Lung microvascular endothelial cell (primary cell): ENCODE results near the gene KRTAP5-4. TPM values are rescaled to one million over a fixed set of nuclear protein-coding genes. Genes with fewer than 3 reads are reported as not detected.
"Not testable (repeated sequence)": the region's sequence is repeated elsewhere in the genome, so short reads cannot be mapped to it uniquely, and the experiment has no call there.

ENCODE experiments used
- DNase-seq, 2 donors: peaks; one replicate each; pipeline versions ENCODE4 v3.0.0 to v3.0.0-alpha.2; 2010; ENCODE audit warnings: low read depth in 2 of 2
- total RNA-seq: library from RNA; depleted of rRNA; stranded (reverse); fragments of >200 nt; gene quantifications from 2 replicates; pipeline ENCODE4 v1.2.1, GENCODE V29; 2014

KRTAP5-4 gene, protein sequence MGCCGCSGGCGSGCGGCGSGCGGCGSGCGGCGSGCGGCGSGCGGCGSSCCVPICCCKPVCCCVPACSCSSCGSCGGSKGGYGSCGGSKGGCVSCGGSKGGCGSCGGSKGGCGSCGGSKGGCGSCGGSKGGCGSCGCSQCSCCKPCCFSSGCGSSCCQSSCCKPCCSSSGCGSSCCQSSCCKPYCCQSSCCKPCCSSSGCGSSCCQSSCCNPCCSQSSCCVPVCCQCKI
- not detected in 2 replicates for total RNA-seq

DNA sequence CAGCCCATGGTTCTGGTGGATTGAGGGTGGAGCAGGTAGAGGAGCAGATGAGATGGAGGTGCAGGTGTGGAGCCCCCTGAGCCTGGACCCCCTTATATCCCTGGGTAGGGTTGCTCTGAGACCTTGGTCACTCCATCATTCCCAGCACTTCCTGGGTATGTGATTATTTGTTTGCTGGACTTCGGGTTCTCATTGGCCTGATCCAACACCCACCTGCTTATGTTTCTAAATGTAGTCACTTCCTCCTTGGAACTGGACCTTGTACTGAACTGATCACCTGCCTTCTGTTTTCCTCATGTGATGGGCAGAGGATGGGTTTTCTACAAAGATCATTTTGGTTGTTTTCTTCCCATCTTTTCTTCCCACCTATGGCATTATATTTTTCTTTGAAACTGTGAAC lies at the start of gene KRTAP5-4:
TSS of gene KRTAP5-4 (minus strand) at position 53 of the 400 bp plus-strand sequence. CDS start at position 8, 45 bp downstream.
- no peak for DNase-seq

DNA sequence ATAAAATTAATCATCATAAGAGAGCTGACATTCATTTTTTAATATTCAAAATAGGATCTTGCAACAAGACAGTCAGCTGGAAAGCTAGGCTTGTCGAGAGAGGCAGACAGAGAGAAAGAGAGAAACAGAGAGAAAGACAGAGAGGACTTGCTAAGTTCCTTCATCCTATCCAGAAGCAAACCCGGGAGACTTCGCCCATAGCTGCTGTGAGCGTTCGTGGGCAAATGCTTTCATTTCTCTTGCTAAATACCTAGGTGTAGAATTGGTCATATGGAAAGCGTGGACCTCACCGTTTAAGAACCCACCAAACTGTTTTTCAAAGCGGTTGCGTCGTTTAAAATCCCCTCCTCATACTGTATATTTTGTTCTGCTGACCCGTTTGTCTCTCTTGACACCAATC lies 49.7 kb upstream of the KRTAP5-4 start:
- DNase-seq, result no peak

DNA sequence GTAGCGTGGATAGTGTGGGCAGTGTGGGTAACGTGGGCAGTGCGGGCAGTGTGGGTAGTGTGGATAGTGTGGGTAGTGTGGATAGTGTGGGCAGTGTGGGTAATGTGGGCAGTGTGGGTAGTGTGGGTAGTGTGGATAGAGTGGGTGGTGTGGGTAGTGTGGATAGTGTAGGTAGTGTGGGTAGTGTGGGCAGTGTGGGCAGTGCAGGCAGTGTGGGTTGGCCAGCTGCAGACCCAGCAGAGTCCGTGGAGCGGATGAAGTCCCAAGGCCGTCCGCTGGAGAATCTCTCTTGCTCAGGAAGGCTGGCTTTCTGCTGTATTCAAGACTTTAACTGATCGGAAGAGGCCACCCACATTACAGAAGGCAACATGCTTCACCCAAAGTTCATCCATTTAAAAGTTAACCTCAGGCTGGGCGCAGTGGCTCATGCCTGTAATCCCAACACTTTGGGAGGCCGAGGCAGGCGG lies 49.0 kb upstream of the KRTAP5-4 start:
- DNase-seq, result no peak

DNA sequence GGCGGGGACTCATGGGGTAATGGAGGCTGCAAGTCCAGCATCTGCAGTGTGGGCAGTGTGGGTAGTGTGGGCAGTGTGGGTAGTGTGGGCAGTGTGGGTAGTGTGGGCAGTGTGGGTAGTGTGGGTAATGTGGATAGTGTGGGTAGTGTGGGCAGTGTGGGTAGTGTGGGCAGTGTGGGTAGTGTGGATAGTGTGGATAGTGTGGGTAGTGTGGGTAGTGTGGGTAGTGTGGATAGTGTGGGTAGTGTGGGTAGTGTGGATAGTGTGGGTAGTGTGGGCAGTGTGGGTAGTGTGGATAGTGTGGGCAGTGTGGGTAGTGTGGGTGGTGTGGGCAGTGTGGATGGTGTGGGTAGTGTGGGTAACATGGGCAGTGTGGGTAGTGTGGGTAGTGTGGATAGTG lies 48.5 kb upstream of the KRTAP5-4 start:
- DNase-seq, result not testable (repeated sequence)

DNA sequence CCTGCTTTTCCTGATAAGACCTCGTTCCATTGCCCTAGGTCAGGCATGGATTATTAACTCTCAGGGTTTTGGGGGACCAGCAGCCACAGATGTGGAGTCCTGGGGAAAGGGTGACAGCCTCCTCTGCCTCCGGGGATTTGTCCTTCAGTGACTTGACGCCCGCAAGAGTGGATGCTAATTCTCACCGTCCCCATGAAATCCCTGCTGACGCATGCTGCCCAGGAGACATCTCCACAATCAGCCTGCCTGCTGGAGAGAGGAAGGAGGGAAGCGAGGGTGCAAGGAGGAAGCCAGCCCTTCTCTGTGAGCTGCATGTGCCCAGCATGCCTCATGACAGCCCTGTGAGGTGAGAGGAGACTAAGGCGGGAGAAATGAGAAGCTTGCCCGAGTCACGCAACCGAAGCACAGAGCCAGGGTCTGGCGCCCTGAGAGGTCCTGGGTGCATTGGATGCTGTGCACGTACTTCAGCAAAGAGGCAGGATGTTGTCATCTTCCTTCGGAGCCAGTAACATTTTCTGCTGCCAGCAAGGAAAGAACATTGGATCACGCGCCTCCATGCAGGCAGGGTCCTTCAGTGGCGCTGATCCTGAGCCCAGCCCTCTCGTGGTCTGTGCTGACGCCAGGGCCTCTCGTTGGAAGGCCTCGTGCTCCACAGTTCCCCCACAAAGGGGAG lies 47.7 kb upstream of the KRTAP5-4 start:
- DNase-seq, result no peak

DNA sequence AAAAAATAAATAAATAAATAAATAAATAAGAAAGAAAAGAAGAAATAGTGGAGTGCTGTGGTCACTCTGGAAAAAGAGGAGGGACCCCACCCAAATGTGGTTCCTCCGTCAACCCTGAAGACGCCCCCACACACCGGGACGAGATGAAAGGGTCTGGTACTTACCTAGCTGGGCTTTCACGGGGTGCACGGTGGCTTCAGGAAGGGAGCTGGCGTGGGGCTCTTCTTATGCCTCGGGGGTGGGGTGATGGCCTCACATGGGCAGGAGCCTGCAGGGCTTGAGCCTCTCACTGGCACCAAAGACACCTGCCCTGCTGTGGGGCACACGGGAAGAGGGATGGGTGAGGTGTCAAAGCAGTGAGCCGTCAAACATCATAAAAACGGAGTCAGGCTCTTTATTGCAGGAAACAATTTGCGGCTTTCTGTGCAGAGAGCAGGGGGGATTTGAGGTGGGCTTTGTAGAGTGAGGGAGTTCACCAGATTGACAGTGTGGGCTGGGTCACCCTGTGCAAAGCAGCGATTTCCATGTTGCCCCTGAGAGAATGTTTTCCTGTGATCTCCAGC lies 47.1 kb upstream of the KRTAP5-4 start:
- DNase-seq, result no peak

DNA sequence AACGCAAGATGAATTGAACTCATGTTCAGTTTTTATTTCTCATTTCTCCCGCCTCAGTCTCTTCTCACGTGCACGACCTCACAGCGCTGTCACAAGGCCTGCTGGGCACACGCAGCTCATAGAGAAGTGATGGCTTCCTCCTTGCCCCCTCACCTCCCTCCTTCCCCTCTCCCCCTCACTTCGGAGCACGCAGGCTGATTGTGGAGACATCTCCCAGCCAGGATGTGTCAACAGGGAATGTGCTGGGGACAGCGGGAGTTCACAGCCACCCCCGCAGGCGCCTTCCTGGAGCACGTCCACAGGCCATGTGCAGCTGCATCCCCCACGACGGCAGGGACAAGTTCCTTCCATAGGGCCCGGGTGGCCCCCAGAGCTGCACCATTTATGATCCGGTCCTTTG lies 46.0 kb upstream of the KRTAP5-4 start:
- DNase-seq, result peak in 1 of 2 donors; percentile 34

DNA sequence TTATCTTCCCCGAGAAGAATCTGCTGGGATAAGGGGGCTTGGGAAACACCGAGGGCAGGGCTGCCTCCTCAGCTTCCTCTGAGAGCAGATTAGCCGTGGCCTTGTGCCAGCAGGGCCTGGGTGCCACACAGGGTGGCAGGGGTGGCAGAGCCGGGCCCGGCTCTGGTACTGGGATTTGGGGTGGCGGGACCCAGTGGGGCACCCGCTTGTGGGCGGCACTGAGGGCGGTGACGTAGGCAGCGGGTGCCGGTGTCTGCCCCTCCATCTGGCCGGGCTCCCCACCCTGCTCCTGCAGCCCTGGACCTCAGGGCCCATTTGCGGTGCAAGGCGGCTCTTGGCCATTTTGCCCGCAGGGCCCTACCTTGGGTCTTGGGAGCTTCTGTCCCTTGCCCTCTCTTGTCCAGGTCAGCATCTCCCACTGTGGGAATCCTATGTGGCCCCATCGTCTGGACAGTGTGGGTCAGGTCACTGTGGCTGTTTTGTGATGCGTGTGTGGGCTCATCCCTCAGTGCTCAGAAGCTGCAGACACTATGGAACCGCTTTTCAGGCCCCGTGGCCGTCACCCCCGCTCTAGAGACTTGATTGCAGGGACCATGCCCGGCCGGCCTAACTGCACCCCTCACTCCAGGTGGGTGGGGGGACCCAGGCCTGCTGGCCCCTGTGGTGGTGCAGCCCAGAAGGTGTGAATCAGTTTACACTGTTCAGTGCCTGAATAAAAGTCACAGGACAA lies 45.3 kb upstream of the KRTAP5-4 start:
- no peak for DNase-seq

DNA sequence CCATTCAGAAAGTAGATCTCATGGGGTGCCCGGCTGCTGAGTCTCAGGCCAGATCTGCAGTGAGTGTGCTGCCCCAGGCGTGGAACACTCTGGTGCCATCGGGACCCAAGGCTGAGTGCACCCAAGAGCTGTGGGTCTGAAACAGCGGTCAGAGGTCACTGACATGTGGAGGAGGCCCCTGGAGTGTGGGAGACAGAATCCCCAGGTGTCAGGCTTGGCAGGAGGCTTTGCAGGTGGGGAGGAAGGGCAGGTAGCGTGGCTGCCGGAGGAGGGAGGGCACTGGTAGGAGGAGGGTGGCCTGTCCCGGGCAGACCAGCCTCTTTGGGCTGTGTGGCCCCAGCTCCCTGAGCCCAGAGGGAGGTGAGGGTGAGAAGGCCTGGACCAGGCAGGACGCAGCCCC lies 43.4 kb upstream of the KRTAP5-4 start:
- no peak for DNase-seq

DNA sequence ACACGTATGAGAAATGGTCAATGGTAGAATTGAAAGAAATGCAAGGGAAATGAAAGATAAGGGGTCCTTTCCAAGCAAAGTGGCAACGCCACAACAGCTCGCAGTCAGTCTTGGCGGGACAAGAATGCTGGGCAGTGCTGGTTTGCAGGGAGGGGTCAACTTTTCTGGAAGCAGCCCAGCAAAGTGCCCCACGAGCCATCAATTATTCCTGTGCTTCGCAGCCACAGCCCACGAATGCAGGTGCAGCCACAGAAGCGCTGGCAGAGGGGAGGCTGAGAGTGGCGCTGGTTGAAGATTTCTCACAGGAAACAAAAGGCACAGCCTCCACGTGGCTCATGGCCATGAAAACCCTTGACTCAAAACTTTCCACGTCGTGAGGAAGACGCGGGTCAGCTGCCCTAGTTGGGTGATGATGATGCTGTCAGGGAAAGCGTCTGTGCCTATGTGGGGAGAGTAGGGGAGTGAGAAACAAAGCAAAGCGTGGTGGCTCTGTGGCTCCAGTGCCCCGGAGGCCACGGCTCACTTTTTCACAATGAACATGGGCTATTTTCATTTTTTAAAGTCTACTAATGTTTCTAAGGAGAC lies 40.9 kb upstream of the KRTAP5-4 start:
- not testable (repeated sequence) for DNase-seq

DNA sequence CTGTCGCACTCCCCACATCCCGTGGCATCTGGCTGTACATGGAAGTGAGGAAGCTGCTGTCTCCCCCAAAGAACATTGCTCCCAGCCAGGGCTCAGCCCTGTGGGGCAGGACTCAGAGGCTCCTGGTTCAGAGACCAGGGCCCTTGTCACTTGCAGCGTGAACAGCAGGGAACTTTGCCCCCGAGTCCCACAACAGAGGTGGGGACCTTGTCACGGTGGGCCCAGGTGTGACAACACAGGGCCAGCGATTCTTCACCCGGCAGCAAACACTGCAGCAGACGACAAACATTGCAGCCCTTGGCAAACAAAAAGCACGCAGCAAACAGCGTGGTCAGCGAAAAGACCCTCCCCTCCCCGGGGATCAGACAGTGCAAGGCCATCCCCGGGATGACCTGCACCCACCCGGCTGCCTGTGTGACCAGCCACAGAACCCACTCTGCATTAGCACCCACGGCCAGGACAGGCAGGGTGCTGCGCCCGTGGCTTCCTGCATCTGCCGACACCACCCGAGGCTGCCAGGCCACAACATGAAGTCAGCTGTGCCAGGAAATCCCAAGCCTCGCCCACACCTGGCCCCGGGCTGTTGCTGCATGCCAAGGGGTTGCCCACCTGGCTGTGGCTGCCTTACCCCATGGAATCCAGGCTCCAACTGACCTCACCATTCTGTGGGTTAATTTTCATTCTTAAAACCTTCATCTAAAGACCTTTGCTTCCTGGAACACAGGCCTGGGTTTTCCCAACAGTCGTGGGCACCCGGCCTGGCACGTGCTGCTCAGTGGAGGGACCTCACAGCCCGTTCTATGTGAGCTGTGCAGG lies 39.7 kb upstream of the KRTAP5-4 start:
- not testable (repeated sequence) for DNase-seq

DNA sequence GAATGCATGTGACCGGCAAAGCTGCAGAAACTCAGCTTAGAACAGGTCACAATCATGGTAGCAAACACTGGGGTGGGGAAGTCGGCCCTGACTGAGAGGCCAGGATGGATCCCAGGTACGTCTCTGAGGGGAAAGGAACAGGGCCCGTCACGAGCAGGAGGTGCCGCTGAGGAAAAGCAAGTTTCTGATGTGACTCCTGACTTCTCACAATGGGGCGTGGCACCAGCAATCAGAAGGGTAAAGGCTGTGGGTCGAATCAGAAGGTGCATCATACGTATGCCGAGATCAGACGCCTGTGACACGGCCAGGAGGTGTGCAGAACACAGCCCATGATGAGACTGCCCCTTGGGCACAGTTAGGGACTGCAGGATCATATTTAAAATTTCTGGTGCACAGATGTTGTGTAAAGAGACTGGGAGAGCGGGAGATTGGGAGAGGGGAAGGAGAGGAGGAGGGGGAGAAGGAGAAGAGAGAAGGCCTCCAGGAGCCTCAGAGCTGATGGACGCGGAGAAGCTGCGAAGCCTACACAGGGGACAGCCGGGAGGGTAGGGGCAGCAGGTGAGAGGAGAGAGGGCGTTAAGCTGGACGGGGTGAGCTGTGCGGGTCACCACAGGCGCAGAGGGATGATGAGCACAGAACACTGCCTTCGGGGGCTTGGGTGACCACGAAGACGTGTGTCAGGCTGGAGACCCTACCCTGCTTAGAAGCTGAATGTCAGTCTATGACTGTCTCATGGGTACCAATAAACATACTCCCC lies 38.4 kb upstream of the KRTAP5-4 start:
- DNase-seq, result no peak

DNA sequence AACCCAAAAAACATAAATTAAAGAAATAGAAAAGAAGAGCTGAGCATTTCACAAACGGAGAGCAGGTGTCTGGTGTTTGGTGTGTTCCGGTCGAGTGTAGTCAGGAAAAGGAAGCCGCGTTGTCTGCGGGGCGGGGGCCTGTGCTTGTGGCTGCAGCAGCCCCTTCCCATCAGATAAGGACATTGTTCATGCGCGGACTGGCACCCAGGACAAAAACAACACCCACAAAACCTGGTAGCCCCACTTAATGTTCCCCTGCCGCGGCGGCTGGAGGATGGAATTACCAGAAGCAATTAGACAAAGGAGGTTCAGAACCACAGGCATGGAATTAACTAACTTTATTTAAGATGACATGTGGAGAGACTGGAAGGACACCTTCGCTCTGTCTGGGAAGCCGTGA lies 37.6 kb upstream of the KRTAP5-4 start:
- no peak for DNase-seq

DNA sequence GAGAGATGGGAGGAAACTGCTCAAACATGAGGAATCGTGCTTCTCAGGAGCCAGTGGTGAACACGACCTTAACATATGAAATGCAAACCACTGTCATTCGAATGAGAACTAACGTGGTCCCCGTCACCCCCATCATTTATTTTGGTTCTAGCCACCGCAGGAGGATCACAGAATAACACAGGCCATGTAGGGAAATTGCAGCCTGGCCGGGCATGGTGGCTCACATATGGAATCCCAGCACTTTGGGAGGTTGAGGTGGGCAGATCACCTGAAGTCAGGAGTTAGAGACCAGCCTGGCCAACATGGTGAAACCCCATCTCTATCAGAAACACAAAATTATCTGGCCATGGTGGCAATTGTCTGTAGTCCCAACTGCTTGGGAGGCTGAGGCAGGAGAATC lies 34.7 kb upstream of the KRTAP5-4 start:
- no peak for DNase-seq

DNA sequence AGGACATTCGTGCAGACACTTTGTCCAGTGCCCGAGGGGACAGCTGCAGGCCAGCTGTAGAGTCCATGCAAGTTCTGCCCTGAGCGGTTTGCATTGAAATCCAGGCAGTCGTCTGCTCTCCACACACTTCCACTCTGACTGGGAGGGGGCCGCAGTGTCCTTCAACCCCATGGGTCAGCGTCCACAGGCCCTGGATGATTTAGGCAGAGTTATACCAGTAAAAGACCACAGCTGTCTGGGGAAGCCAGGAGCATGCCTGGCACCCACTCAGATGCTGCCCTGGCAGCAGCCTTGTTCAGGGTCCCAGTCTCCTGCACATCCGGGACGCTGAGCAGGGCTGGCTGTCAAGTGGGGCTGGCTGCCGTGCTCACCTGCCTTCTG lies 34.1 kb upstream of the KRTAP5-4 start:
- DNase-seq, result no peak

DNA sequence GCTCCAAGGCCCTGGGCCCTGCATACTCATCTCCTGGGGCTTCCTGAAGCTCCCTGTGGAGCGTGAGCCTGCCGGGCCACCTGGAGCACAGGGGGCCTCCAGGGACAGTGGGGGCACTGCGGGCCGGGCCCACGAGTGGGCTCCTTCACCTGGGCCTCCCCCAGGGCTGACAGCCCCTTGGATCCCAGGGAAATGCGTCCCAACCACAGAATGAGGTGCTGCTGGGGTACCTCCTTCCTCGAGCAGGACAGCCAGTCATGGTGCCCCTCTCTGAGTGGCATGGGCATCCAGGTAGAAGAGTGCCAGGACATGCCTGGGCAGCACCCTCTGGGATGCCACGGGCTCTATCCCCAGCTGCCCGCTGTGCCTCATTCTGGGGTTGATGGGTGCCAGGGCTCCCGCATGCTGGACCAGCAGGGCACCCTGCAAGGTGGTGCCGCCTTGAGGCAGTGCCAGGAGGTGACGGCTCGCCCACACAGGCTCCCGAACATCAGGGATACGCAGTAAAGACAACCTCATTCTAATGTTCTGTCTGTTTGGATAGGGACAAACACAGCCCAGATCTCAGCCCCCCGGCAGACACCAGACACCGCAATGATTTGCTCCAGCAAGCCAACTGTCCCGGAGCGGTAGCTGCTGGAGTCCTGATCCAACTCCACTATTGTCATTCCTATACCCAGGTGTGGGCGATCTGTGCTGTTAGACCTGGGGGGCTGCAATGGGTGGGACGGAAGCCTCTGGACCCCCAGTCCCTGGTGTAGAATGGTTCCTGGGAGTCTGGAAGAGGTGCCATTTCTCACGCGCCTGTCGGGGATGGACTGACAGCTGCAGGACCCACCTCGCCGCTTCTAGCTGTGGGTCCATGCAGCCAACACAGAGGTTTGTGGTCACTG lies 33.5 kb upstream of the KRTAP5-4 start:
- DNase-seq, result no peak

DNA sequence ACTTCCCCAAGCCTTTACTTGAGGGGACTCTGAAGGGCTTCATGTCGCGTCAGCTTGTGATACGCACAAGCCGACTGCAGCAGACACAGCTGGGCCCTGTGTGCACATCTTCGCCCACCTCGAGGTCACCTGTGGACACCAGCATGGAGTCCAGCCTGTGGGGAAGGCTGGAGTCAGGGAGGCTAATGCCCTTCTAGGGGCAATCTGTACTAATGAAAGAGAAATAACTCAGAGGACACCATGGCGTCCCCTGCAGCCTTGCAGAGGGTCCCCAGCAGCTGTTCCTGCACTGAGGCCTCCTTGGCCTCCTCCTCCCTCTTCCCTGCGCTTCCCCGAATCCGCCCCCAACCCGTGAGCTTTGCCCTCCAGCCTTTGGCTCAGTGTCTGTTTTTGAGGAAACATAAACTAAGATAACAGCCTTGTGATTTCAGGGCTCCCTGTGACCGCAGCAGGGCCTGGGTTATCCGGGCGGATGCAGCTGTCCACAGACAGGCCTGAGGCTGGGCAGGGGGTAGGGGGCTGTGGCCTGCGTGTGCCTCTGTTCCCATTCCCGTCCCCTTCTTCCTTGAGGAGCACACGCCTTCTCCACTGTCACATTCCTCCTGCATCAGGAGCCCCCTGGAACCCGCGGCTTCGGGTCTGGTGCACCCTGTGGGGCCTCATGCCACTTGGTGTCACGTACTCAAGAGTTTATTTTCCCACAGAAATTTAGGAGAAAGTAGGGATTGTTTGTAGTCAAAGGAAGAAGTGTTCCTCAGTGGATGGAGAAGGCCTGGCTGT lies 32.6 kb upstream of the KRTAP5-4 start:
- DNase-seq, result peak in 1 of 2 donors; percentile 91
